Chondrocyte (in vitro differentiated cells): Measurements from ENCODE around the gene SLAIN1. TPM values are rescaled to one million over a fixed set of nuclear protein-coding genes. Genes with fewer than 3 reads are reported as not detected.
A peak's percentile ranks its signal among the peaks of the same experiment; 100 is the strongest.

ENCODE experiments used
- DNase-seq: peaks from one replicate; pipeline ENCODE4 v3.0.0; 2021; ENCODE audit warnings: mixed read lengths, low spot score
- H3K27ac Mint-ChIP-seq: one replicate; pipeline ENCODE4 v1.8.0; 2021; ENCODE audit warnings: mild to moderate bottlenecking, moderate library complexity, mixed read lengths; ENCODE audit not compliant: unreplicated experiment
- H3K27me3 Mint-ChIP-seq: 2 replicates; pipeline ENCODE4 v1.8.0; 2021; ENCODE audit warnings: low read depth, mixed read lengths
- H3K36me3 Mint-ChIP-seq: 2 replicates; pipeline ENCODE4 v1.8.0; 2021; ENCODE audit warnings: low read depth, mixed read lengths
- H3K4me1 Mint-ChIP-seq: 2 replicates; pipeline ENCODE4 v1.8.0; 2021; ENCODE audit warnings: low read depth, mild to moderate bottlenecking, mixed read lengths
- H3K4me3 Mint-ChIP-seq: one replicate; pipeline ENCODE4 v1.8.0; 2021; ENCODE audit warnings: mild to moderate bottlenecking, moderate library complexity, mixed read lengths; ENCODE audit not compliant: unreplicated experiment
- H3K9me3 Mint-ChIP-seq: 2 replicates; pipeline ENCODE4 v1.8.0; 2021; ENCODE audit warnings: low read depth, mixed read lengths
- CTCF ChIP-seq: fragments of 200-600 bp; sonication (generic); IDR thresholded peaks from 2 replicates; pipeline ENCODE4 v1.5.0; 2021; ENCODE audit warnings: antibody characterized with exemption, mild to moderate bottlenecking, moderate library complexity
- total RNA-seq: library from RNA; stranded (reverse); gene quantifications from 3 replicates; pipeline ENCODE4 v1.2.1, GENCODE V29; 2021

SLAIN1 gene
- total RNA-seq, 1 donor from 2014 or later = 0.82 TPM

GRCh38 chr13:77760893-77761292 lies 63.4 kb downstream of the SLAIN1 start:
- no peak overlapping the region for H3K27ac Mint-ChIP-seq
- H3K4me3 Mint-ChIP-seq = no peak overlapping the region
- DNase-seq = no peak
- TF ChIP-seq CTCF = no peak
- no peaks in the 10 kb centered on the region for H3K36me3 Mint-ChIP-seq
- peaks cover 17% of the 10 kb centered on the region for H3K9me3 Mint-ChIP-seq
- no peaks in the 10 kb centered on the region for H3K4me1 Mint-ChIP-seq
- peaks cover 8% of the 10 kb centered on the region for H3K27me3 Mint-ChIP-seq

- H3K4me3 Mint-ChIP-seq = no peak overlapping the region
- no peaks in the 10 kb centered on the region for H3K27me3 Mint-ChIP-seq
- H3K36me3 Mint-ChIP-seq = no peaks in the 10 kb centered on the region
- TF ChIP-seq CTCF = no peak
- no peak overlapping the region for H3K27ac Mint-ChIP-seq
- no peak for DNase-seq
- H3K4me1 Mint-ChIP-seq = no peaks in the 10 kb centered on the region
- peaks cover 3% of the 10 kb centered on the region for H3K9me3 Mint-ChIP-seq
Observed at GRCh38 chr13:77767413-77767812, 69.9 kb downstream of the SLAIN1 start.

GRCh38 chr13:77774181-77774580 lies 76.7 kb downstream of the SLAIN1 start:
- no peak overlapping the region for H3K27ac Mint-ChIP-seq
- H3K9me3 Mint-ChIP-seq = no peaks in the 10 kb centered on the region
- no peaks in the 10 kb centered on the region for H3K4me1 Mint-ChIP-seq
- no peaks in the 10 kb centered on the region for H3K36me3 Mint-ChIP-seq
- H3K27me3 Mint-ChIP-seq = peaks cover 8% of the 10 kb centered on the region
- DNase-seq = no peak
- no peak for TF ChIP-seq CTCF
- H3K4me3 Mint-ChIP-seq = no peak overlapping the region

- TF ChIP-seq CTCF = no peak
- Mint-ChIP-seq H3K4me1 (no peaks in the 10 kb centered on the region), H3K27ac (no peak overlapping the region), H3K36me3 (no peaks in the 10 kb centered on the region), H3K4me3 (no peak overlapping the region), H3K9me3 (no peaks in the 10 kb centered on the region), H3K27me3 (peaks cover 8% of the 10 kb centered on the region)
- no peak for DNase-seq
Observed at GRCh38 chr13:77776704-77777103, 79.2 kb downstream of the SLAIN1 start.

GRCh38 chr13:77779552-77780272 lies 82.2 kb downstream of the SLAIN1 start:
- Mint-ChIP-seq H3K9me3 (no peaks in the 10 kb centered on the region), H3K27ac (no peak overlapping the region), H3K4me3 (no peak overlapping the region), H3K36me3 (no peaks in the 10 kb centered on the region), H3K4me1 (no peaks in the 10 kb centered on the region), H3K27me3 (peaks cover 3% of the 10 kb centered on the region)
- peak; percentile 96 for TF ChIP-seq CTCF
- no peak for DNase-seq
